GM12891 (cell line): ENCODE measurements around the gene RHOV.

Source experiments
- POLR2AphosphoS5 ChIP-seq: IDR thresholded peaks from 2 replicates; pipeline ENCODE4 v1.6.1; 2011; ENCODE audit warnings: low read depth, low read length, control low read depth
- TAF1 ChIP-seq: IDR thresholded peaks from 2 replicates; pipeline ENCODE4 v1.6.1; 2011; ENCODE audit warnings: low read depth, low read length, control low read depth

DNA sequence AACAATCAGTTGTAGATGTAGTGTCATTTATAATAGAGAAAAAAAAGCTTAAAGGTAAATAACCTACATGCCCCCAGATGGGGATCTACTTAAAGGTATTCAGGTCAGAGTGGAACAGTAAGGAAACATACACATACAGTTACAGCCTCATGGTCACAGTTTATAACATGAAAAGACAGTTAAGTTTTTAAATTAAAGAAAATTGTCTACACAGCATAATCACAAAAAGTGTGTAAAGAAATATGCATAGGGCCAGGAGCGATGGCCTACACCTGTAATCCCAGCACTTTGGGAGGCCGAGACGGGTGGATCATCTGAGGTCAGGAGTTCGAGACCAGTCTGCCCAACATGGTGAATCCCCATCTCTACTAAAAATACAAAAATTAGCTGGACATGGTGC is 6.8 kb downstream of the RHOV start:
- no peak for TF ChIP-seq TAF1
- no peak for TF ChIP-seq POLR2AphosphoS5
